Activated B cell treated with CpG ODN at 0.5 μM for 24 hours (primary cell): ENCODE measurements around the gene TNFRSF4. TPM values are rescaled to one million over a fixed set of nuclear protein-coding genes. Genes with fewer than 3 reads are reported as not detected.

Source experiments
- ATAC-seq: fragments of 200-7000 bp; cut with Tn5 transposase; one replicate; pipeline ENCODE4 v1.10.0; 2021; ENCODE audit warnings: low read depth, mild to moderate bottlenecking, moderate library complexity
- CTCF ChIA-PET: fragments of 350-600 bp; sonication (Branson Sonifier 250); formaldehyde crosslinking; loops from one replicate; lab custom pipeline; 2021; ENCODE audit warnings: antibody characterized with exemption; lab: Charles Lee
- POLR2A ChIA-PET: fragments of 350-600 bp; sonication (Branson Sonifier 250); formaldehyde crosslinking; loops from one replicate; lab custom pipeline; 2021; ENCODE audit warnings: antibody characterized with exemption; lab: Charles Lee
- DNase-seq: peaks from one replicate; pipeline ENCODE4 v3.0.0; 2022
- H3K27ac Mint-ChIP-seq: one replicate; pipeline ENCODE4 v1.8.0; 2020; ENCODE audit warnings: mixed read lengths
- H3K27me3 Mint-ChIP-seq: one replicate; pipeline ENCODE4 v1.8.0; 2021; ENCODE audit warnings: mixed read lengths
- H3K36me3 Mint-ChIP-seq: one replicate; pipeline ENCODE4 v1.8.0; 2021; ENCODE audit warnings: low read depth, mixed read lengths
- H3K4me1 Mint-ChIP-seq: one replicate; pipeline ENCODE4 v1.8.0; 2021; ENCODE audit warnings: mixed read lengths
- H3K4me3 Mint-ChIP-seq: one replicate; pipeline ENCODE4 v1.8.0; 2020; ENCODE audit warnings: mild to moderate bottlenecking, mixed read lengths
- H3K9me3 Mint-ChIP-seq: one replicate; pipeline ENCODE4 v1.8.0; 2020; ENCODE audit warnings: mixed read lengths
- CTCF ChIP-seq: fragments of 200-600 bp; IDR thresholded peaks from one replicate; pipeline ENCODE4 v1.8.0; 2022; ENCODE audit warnings: antibody characterized with exemption, mild to moderate bottlenecking
- intact Hi-C: fragments of 100-400 bp; cut with micrococcal nuclease; formaldehyde crosslinking; loops from one replicate; pipeline ENCODE4 v1.15.1; 2024
- total RNA-seq: library from RNA; stranded (reverse); gene quantifications from 2 replicates; pipeline ENCODE4 v1.2.3, GENCODE V29; 2022

TNFRSF4 gene
- total RNA-seq, 1 donor from 2014 or later = 0.86 TPM

- H3K4me3 Mint-ChIP-seq = peak within 1 kb of the TSS; percentile 81
- H3K36me3 Mint-ChIP-seq = peaks cover 2% of the 10 kb centered on the region
- intact Hi-C loops = loop anchor here (5.0 kb wide), 2 partner anchors 49 to 86 kb away; no protein-coding TSS in a partner anchor
- CTCF ChIA-PET = interaction anchor here (1.7 kb wide), 1 partner anchor 84 kb away, joined by 7 read pairs; no protein-coding TSS in a partner anchor
- peaks cover 2% of the 10 kb centered on the region for H3K27me3 Mint-ChIP-seq
- peak; percentile 55 for ATAC-seq
- H3K27ac Mint-ChIP-seq = peak within 1 kb of the TSS; percentile 46
- no peaks in the 10 kb centered on the region for H3K9me3 Mint-ChIP-seq
- peaks cover 35% of the 10 kb centered on the region for H3K4me1 Mint-ChIP-seq
- TF ChIP-seq CTCF = no peak
- POLR2A ChIA-PET = interaction anchor here (0.9 to 3.3 kb wide), 5 partner anchors 20 to 63 kb away, joined by 4 to 15 read pairs (median 7); partner anchors contain the start of genes B3GALT6 and SDF4
- DNase-seq = peak; percentile 66
Measured at GRCh38 chr1:1206376-1206965, 7.5 kb downstream of the TNFRSF4 start, which contains the start of gene TNFRSF18. Gene TNFRSF18 (minus strand): TSS chr1:1206592. CDS start chr1:1206571, 21 bp downstream.

GRCh38 chr1:1205769-1206375 is 8.1 kb downstream of the TNFRSF4 start:
- peak overlapping the region; percentile 81 for H3K4me3 Mint-ChIP-seq
- ChIA-PET POLR2A (interaction anchor here (0.9 to 3.3 kb wide), 4 partner anchors 26 to 410 kb away, joined by 3 to 15 read pairs (median 9); partner anchors contain the start of genes B3GALT6, MIB2 and SDF4), CTCF (interaction anchor here (0.6 kb wide), 1 partner anchor 84 kb away, joined by 3 read pairs; no protein-coding TSS in a partner anchor)
- TF ChIP-seq CTCF = no peak
- H3K9me3 Mint-ChIP-seq = no peaks in the 10 kb centered on the region
- H3K36me3 Mint-ChIP-seq = peaks cover 2% of the 10 kb centered on the region
- peak; percentile 33 for DNase-seq
- no peak for ATAC-seq
- H3K4me1 Mint-ChIP-seq = peaks cover 35% of the 10 kb centered on the region
- intact Hi-C loops = loop anchor here (5.0 kb wide), 2 partner anchors 49 to 86 kb away; no protein-coding TSS in a partner anchor
- peaks cover 2% of the 10 kb centered on the region for H3K27me3 Mint-ChIP-seq
- H3K27ac Mint-ChIP-seq = no peak overlapping the region

- ATAC-seq (no peak), DNase-seq (peak; percentile 32)
- intact Hi-C loops = loop anchor here (5.0 kb wide), 2 partner anchors 48 to 87 kb away; no protein-coding TSS in a partner anchor
- CTCF ChIA-PET = interaction anchor here (0.6 to 0.7 kb wide), 2 partner anchors 83 to 84 kb away, joined by 3 to 4 read pairs; no protein-coding TSS in a partner anchor
- TF ChIP-seq CTCF = no peak
- H3K36me3 Mint-ChIP-seq = peaks cover 2% of the 10 kb centered on the region
- H3K4me1 Mint-ChIP-seq = peaks cover 41% of the 10 kb centered on the region
- peaks cover 2% of the 10 kb centered on the region for H3K27me3 Mint-ChIP-seq
- H3K9me3 Mint-ChIP-seq = no peaks in the 10 kb centered on the region
- peak overlapping the region; percentile 75 for H3K4me3 Mint-ChIP-seq
- POLR2A ChIA-PET = interaction anchor here (0.6 to 2.1 kb wide), 4 partner anchors 20 to 410 kb away, joined by 3 to 8 read pairs (median 6); partner anchors contain the start of gene MIB2
- H3K27ac Mint-ChIP-seq = no peak overlapping the region
Measured at GRCh38 chr1:1204998-1205768, 8.8 kb downstream of the TNFRSF4 start.

GRCh38 chr1:1204425-1204920 is 9.5 kb downstream of the TNFRSF4 start:
- Mint-ChIP-seq H3K4me1 (peaks cover 42% of the 10 kb centered on the region), H3K36me3 (peaks cover 2% of the 10 kb centered on the region), H3K27me3 (peaks cover 2% of the 10 kb centered on the region), H3K4me3 (peak overlapping the region; percentile 38), H3K27ac (no peak overlapping the region), H3K9me3 (no peaks in the 10 kb centered on the region)
- no peak for TF ChIP-seq CTCF
- ATAC-seq = no peak
- no peak for DNase-seq
- CTCF ChIA-PET = interaction anchor here (0.7 kb wide), 1 partner anchor 82 kb away, joined by 4 read pairs; no protein-coding TSS in a partner anchor
- intact Hi-C loops = no loop called here
- POLR2A ChIA-PET = interaction anchor here (1.5 to 2.1 kb wide), 2 partner anchors 46 to 68 kb away, joined by 4 to 8 read pairs; no protein-coding TSS in a partner anchor
